Nephron (organoid): Measurements from ENCODE around the gene IL22RA2.

Source experiments
- H3K27ac Mint-ChIP-seq, 3 experiments: 2 replicates each; pipeline ENCODE4 v1.8.0; 2020; ENCODE audit warnings: mixed read lengths in 3 of 3, mild to moderate bottlenecking in 2 of 3, moderate library complexity in 1 of 3
- H3K27me3 Mint-ChIP-seq: 2 replicates; pipeline ENCODE4 v1.8.0; 2021; ENCODE audit warnings: low read depth, mild to moderate bottlenecking, moderate library complexity, mixed read lengths
- H3K36me3 Mint-ChIP-seq: 2 replicates; pipeline ENCODE4 v1.8.0; 2020; ENCODE audit warnings: low read depth, mixed read lengths
- H3K4me1 Mint-ChIP-seq: 2 replicates; pipeline ENCODE4 v1.8.0; 2020; ENCODE audit warnings: mixed read lengths
- H3K4me3 Mint-ChIP-seq, 3 experiments: 2 replicates each; pipeline ENCODE4 v1.8.0; 2020; ENCODE audit warnings: mild to moderate bottlenecking in 3 of 3, mixed read lengths in 3 of 3, moderate library complexity in 2 of 3
- H3K9me3 Mint-ChIP-seq: 2 replicates; pipeline ENCODE4 v1.8.0; 2020; ENCODE audit warnings: mixed read lengths
- TF ChIP-seq, protein P1 (sequence below), 3 experiments: fragments of 200-600 bp; sonication (generic); IDR thresholded peaks; one replicate each; pipeline ENCODE4 v1.5.0; 2021; ENCODE audit warnings: antibody characterized with exemption in 3 of 3; ENCODE audit not compliant: unreplicated experiment in 3 of 3

The IL22RA2 gene

GRCh38 chr6:137136065-137136464 is 37.4 kb downstream of the IL22RA2 start:
- peaks cover 16% of the 10 kb centered on the region for H3K9me3 Mint-ChIP-seq

DNA sequence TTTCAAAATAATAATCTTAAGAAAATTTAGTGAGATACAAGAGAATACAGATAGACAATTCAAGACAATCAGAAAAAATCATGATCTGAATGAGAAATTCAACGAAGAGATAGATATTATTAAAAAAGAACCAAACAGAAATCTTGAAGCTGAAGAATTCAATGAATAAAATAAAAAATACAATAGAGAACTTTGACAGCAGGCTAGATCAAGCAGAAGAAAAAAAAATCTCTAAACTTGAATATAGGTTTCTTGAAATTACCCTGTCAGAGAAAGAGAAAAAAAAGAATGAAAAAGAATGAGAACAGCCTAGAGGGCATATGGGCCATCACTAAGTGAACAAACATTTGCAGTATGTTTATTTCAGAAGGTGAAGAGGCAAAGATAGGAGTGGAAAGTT is 39.0 kb downstream of the IL22RA2 start:
- TF ChIP-seq, protein P1, sequence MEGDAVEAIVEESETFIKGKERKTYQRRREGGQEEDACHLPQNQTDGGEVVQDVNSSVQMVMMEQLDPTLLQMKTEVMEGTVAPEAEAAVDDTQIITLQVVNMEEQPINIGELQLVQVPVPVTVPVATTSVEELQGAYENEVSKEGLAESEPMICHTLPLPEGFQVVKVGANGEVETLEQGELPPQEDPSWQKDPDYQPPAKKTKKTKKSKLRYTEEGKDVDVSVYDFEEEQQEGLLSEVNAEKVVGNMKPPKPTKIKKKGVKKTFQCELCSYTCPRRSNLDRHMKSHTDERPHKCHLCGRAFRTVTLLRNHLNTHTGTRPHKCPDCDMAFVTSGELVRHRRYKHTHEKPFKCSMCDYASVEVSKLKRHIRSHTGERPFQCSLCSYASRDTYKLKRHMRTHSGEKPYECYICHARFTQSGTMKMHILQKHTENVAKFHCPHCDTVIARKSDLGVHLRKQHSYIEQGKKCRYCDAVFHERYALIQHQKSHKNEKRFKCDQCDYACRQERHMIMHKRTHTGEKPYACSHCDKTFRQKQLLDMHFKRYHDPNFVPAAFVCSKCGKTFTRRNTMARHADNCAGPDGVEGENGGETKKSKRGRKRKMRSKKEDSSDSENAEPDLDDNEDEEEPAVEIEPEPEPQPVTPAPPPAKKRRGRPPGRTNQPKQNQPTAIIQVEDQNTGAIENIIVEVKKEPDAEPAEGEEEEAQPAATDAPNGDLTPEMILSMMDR (IDR thresholded peaks at IDR 0.05; ENCODE audit: unreplicated experiment in 3 of 3): no peak
- Mint-ChIP-seq H3K27ac (no peak overlapping the region), H3K4me3 (no peak overlapping the region), H3K36me3 (no peaks in the 10 kb centered on the region), H3K4me1 (no peaks in the 10 kb centered on the region), H3K27me3 (no peaks in the 10 kb centered on the region), H3K9me3 (peaks cover 16% of the 10 kb centered on the region)

More at GRCh38 chr6:137136065-137136464, 37.4 kb downstream of the IL22RA2 start:
- Mint-ChIP-seq H3K27ac (no peak overlapping the region), H3K4me1 (no peaks in the 10 kb centered on the region), H3K4me3 (no peak overlapping the region), H3K27me3 (no peaks in the 10 kb centered on the region), H3K36me3 (no peaks in the 10 kb centered on the region)
- TF ChIP-seq, protein P1 (IDR thresholded peaks at IDR 0.05; ENCODE audit: unreplicated experiment in 3 of 3): no peak

- H3K36me3 Mint-ChIP-seq: no peaks in the 10 kb centered on the region
- no peaks in the 10 kb centered on the region for H3K27me3 Mint-ChIP-seq
- H3K4me1 Mint-ChIP-seq: no peaks in the 10 kb centered on the region
- H3K27ac Mint-ChIP-seq: no peak overlapping the region
- no peak overlapping the region for H3K4me3 Mint-ChIP-seq
- TF ChIP-seq, protein P1 (IDR thresholded peaks at IDR 0.05; ENCODE audit: unreplicated experiment in 3 of 3): no peak
- peaks cover 21% of the 10 kb centered on the region for H3K9me3 Mint-ChIP-seq
Observed at GRCh38 chr6:137133122-137133521, 40.3 kb downstream of the IL22RA2 start.

- Mint-ChIP-seq H3K4me1 (no peaks in the 10 kb centered on the region), H3K27me3 (no peaks in the 10 kb centered on the region), H3K9me3 (peaks cover 5% of the 10 kb centered on the region), H3K27ac (no peak overlapping the region), H3K4me3 (no peak overlapping the region), H3K36me3 (no peaks in the 10 kb centered on the region)
- TF ChIP-seq, protein P1 (IDR thresholded peaks at IDR 0.05; ENCODE audit: unreplicated experiment in 3 of 3): no peak
Observed at GRCh38 chr6:137126875-137127485, 46.5 kb downstream of the IL22RA2 start.

DNA sequence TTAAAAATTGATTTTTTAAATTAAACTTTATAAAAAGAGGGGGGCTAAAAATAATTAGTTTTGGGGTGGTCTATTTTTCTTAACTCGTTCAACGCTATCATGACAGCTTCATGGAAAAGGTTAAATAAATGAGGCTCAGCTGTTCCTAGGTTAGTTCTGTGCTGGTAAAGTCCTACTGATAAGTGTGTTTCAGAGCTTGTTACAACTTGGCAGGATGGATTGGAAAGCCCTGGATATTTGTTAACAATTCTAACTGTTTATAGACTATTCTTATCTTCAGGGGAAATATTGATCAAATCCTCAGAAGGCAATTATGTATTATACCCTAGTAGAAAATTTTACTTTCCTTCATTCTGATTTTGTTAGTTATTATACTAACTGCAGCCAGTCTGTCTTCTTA is 50.4 kb downstream of the IL22RA2 start:
- TF ChIP-seq, protein P1 (IDR thresholded peaks at IDR 0.05; ENCODE audit: unreplicated experiment in 3 of 3): no peak
- Mint-ChIP-seq H3K4me3 (no peak overlapping the region), H3K9me3 (peaks cover 8% of the 10 kb centered on the region), H3K4me1 (no peaks in the 10 kb centered on the region), H3K27me3 (no peaks in the 10 kb centered on the region), H3K36me3 (no peaks in the 10 kb centered on the region), H3K27ac (no peak overlapping the region)

- no peak overlapping the region for H3K4me3 Mint-ChIP-seq
- no peaks in the 10 kb centered on the region for H3K36me3 Mint-ChIP-seq
- H3K9me3 Mint-ChIP-seq: peaks cover 12% of the 10 kb centered on the region
- H3K27me3 Mint-ChIP-seq: no peaks in the 10 kb centered on the region
- TF ChIP-seq, protein P1 (IDR thresholded peaks at IDR 0.05; ENCODE audit: unreplicated experiment in 3 of 3): no peak
- H3K4me1 Mint-ChIP-seq: no peaks in the 10 kb centered on the region
- no peak overlapping the region for H3K27ac Mint-ChIP-seq
Observed at GRCh38 chr6:137122612-137123011, 50.8 kb downstream of the IL22RA2 start.
